Measurements from ENCODE around the gene PAQR6. TPM values are rescaled to one million over a fixed set of nuclear protein-coding genes. Genes with fewer than 3 reads are reported as not detected.

PAQR6 gene
- total and polyA plus RNA-seq, 10 of the 15 experiments (the other 5 are each of a cell fraction or from before 2014, with no cell fraction given): 0.42 to 4.5 (median 1.3) TPM

DNA sequence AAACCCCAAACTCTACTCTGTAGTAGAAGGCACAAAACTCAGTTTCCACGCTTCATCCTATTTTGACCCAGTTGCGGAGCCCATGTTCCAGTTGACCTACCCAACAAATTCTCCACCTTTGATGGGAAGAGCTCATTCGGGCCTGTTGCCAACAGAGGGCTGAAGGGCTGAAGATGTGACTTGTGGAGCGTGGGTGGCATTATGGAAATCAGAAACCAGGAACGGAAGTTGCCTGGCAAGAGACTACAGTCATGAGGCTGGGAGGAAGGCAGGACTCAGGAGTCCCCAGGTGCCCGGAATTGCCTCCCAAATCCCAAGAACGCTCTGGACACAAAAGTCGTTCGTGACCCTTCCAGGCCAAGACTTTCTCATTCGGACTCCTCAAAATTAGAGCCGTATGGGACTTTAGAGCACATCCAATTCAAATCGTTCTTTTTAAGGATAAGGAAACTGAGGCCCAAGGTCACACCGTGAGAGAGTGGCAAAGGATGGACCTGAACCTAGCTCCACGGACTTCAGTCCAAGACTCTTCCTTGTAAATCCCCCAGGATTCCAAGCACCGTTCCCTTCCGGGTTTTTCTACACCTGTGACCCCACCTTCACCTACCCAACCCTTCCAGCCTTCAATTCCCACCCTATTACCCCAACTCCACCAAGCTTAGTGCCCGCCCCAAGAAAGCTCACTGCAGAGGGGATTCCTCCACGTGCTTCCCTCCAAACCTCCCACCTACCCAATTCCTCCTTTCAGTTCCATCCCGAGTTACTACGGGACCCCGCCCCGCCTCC is 34.0 kb upstream of the PAQR6 start:
- ChIA-PET POLR2A (interaction anchor here (0.6 to 2.8 kb wide), 16 partner anchors 9 to 424 kb away, joined by 3 to 13 read pairs (median 4); partner anchors contain the start of genes CCT3, PMF1, SLC25A44 and TSACC), CTCF (interaction anchor here (0.6 to 7.1 kb wide), 22 partner anchors 9 to 399 kb away, joined by 3 to 58 read pairs (median 4); partner anchors contain the start of genes CCT3, GLMP, SLC25A44 and TSACC), SMC1A (ENCODE audit: uncharacterized antibody, unreplicated experiment) (interaction anchor here (0.5 to 4.7 kb wide), 25 partner anchors 8 to 421 kb away, joined by 3 to 39 read pairs (median 4); partner anchors contain the start of gene PMF1), RAD21 (ENCODE audit: unreplicated experiment) (interaction anchor here (1.0 to 2.6 kb wide), 12 partner anchors 37 to 175 kb away, joined by 3 to 16 read pairs (median 4); no protein-coding TSS in a partner anchor)
- peak; percentile 11 for ATAC-seq
- peak overlapping the region; percentile 74 for H3K4me2 ChIP-seq (ENCODE audit: control insufficient read depth, insufficient read depth)
- FAIRE-seq: no peak
- BruUV-seq (replicated peaks): TSS peak; percentile 70
- peaks cover 52% of the 10 kb centered on the region for H3K79me2 ChIP-seq (ENCODE audit: control insufficient read depth, insufficient read depth, low read length)
- DNase-seq (ENCODE audit: low read depth, low spot score): no peak
- in situ Hi-C loops (cut with MboI): no loop called here
- H3K36me3 ChIP-seq (ENCODE audit: control insufficient read depth in 2 of 2, insufficient read depth in 2 of 2, low read length in 1 of 2): peaks cover 7 to 25% of the 10 kb centered on the region in 2 experiments
- H3K4me3 ChIP-seq: peak overlapping the region; percentile 94
- no peaks in the 10 kb centered on the region for H4K20me1 ChIP-seq (ENCODE audit: control insufficient read depth, insufficient read depth)
- WGBS (ENCODE audit: insufficient coverage, insufficient replicate concordance, low lambda C conversion rate, missing lambda C conversion rate): under 1% methylated on average over 19 of the region's 22 CpGs
- peak overlapping the region; percentile 13 for H2AFZ ChIP-seq (ENCODE audit: control insufficient read depth, low read depth, low read length)
- no peaks in the 10 kb centered on the region for H3K9me3 ChIP-seq (replicated peaks; ENCODE audit: control insufficient read depth, insufficient read depth, low read length)
- intact Hi-C loops (cut with micrococcal nuclease; ENCODE audit: unreplicated experiment): loop anchor here (10.0 kb wide), 1 partner anchor 187 kb away; no protein-coding TSS in a partner anchor
- H3K27me3 ChIP-seq (replicated peaks in 1 of 2; ENCODE audit: control insufficient read depth in 2 of 2, insufficient read depth in 2 of 2, low read length in 1 of 2): no peaks in the 10 kb centered on the region
- peak overlapping the region; percentile 89 for H3K9ac ChIP-seq (ENCODE audit: control insufficient read depth, insufficient read depth, low read length)
- H3K4me1 ChIP-seq (ENCODE audit: control insufficient read depth, insufficient read depth, low read length): peaks cover 15% of the 10 kb centered on the region; the same call in 1 of the 2 replicates
- peak overlapping the region; percentile 86 for H3K27ac ChIP-seq (ENCODE audit: control insufficient read depth, insufficient read depth)
- no peak for TF ChIP-seq NFYB (IDR thresholded peaks at IDR 0.05; ENCODE audit: insufficient read depth, low read depth, low read length)
- peak; percentile 51; the same call in 1 of the 2 replicates for TF ChIP-seq HDGF (IDR thresholded peaks at IDR 0.05)
- no peak; the same call in 2 of the 3 replicates for TF ChIP-seq POU2F2 (IDR thresholded peaks at IDR 0.05; ENCODE audit: borderline replicate concordance, low read depth, low read length)
- TF ChIP-seq GABPA (IDR thresholded peaks at IDR 0.05; ENCODE audit: low read depth): no peak
- TF ChIP-seq LARP7 (IDR thresholded peaks at IDR 0.05): no peak
- TF ChIP-seq, protein P1, sequence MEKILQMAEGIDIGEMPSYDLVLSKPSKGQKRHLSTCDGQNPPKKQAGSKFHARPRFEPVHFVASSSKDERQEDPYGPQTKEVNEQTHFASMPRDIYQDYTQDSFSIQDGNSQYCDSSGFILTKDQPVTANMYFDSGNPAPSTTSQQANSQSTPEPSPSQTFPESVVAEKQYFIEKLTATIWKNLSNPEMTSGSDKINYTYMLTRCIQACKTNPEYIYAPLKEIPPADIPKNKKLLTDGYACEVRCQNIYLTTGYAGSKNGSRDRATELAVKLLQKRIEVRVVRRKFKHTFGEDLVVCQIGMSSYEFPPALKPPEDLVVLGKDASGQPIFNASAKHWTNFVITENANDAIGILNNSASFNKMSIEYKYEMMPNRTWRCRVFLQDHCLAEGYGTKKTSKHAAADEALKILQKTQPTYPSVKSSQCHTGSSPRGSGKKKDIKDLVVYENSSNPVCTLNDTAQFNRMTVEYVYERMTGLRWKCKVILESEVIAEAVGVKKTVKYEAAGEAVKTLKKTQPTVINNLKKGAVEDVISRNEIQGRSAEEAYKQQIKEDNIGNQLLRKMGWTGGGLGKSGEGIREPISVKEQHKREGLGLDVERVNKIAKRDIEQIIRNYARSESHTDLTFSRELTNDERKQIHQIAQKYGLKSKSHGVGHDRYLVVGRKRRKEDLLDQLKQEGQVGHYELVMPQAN (conservative IDR thresholded peaks at IDR 0.05): no peak
- no peak for TF ChIP-seq ZBED1 (IDR thresholded peaks at IDR 0.05; ENCODE audit: borderline replicate concordance)
- no peak for TF ChIP-seq ZZZ3 (IDR thresholded peaks at IDR 0.05; ENCODE audit: control insufficient read depth, insufficient read length, low read depth)
- TF ChIP-seq EGR1 (IDR thresholded peaks at IDR 0.05; ENCODE audit: borderline replicate concordance in 1 of 2, low read depth in 2 of 2, low read length in 2 of 2): peak in 1 of 2 experiments; percentile 81; a peak in 2 of 3 replicates
- no peak for TF ChIP-seq RB1 (IDR thresholded peaks at IDR 0.05; ENCODE audit: borderline replicate concordance)
- TF ChIP-seq SREBF2 (IDR thresholded peaks at IDR 0.05; ENCODE audit: low read length): no peak
- TF ChIP-seq, protein P2, sequence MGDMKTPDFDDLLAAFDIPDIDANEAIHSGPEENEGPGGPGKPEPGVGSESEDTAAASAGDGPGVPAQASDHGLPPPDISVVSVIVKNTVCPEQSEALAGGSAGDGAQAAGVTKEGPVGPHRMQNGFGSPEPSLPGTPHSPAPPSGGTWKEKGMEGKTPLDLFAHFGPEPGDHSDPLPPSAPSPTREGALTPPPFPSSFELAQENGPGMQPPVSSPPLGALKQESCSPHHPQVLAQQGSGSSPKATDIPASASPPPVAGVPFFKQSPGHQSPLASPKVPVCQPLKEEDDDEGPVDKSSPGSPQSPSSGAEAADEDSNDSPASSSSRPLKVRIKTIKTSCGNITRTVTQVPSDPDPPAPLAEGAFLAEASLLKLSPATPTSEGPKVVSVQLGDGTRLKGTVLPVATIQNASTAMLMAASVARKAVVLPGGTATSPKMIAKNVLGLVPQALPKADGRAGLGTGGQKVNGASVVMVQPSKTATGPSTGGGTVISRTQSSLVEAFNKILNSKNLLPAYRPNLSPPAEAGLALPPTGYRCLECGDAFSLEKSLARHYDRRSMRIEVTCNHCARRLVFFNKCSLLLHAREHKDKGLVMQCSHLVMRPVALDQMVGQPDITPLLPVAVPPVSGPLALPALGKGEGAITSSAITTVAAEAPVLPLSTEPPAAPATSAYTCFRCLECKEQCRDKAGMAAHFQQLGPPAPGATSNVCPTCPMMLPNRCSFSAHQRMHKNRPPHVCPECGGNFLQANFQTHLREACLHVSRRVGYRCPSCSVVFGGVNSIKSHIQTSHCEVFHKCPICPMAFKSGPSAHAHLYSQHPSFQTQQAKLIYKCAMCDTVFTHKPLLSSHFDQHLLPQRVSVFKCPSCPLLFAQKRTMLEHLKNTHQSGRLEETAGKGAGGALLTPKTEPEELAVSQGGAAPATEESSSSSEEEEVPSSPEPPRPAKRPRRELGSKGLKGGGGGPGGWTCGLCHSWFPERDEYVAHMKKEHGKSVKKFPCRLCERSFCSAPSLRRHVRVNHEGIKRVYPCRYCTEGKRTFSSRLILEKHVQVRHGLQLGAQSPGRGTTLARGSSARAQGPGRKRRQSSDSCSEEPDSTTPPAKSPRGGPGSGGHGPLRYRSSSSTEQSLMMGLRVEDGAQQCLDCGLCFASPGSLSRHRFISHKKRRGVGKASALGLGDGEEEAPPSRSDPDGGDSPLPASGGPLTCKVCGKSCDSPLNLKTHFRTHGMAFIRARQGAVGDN (IDR thresholded peaks at IDR 0.05): no peak
- no peak for TF ChIP-seq ZNF622 (IDR thresholded peaks at IDR 0.05)
- TF ChIP-seq, protein P3, sequence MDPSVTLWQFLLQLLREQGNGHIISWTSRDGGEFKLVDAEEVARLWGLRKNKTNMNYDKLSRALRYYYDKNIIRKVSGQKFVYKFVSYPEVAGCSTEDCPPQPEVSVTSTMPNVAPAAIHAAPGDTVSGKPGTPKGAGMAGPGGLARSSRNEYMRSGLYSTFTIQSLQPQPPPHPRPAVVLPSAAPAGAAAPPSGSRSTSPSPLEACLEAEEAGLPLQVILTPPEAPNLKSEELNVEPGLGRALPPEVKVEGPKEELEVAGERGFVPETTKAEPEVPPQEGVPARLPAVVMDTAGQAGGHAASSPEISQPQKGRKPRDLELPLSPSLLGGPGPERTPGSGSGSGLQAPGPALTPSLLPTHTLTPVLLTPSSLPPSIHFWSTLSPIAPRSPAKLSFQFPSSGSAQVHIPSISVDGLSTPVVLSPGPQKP (IDR thresholded peaks at IDR 0.05; ENCODE audit: low read depth, low read length): no peak
- no peak for TF ChIP-seq HCFC1 (IDR thresholded peaks at IDR 0.05; ENCODE audit: low read length)
- no peak for TF ChIP-seq STAT3 (IDR thresholded peaks at IDR 0.05; ENCODE audit: low read depth, low read length)
- TF ChIP-seq POLR2A (IDR thresholded peaks at IDR 0.05; ENCODE audit: low read depth, low read length): peak; percentile 19; the same call in 1 of the 2 replicates

Data from GM12878 (cell line).